ENCODE data around the gene LIPG.
"Not testable (repeated sequence)": the region's sequence is repeated elsewhere in the genome, so short reads cannot be mapped to it uniquely, and the experiment has no call there.

The LIPG gene

GRCh38 chr18:49546719-49547273 lies 15.1 kb upstream of the LIPG start:
- no peak for DNase-seq

GRCh38 chr18:49547701-49548100 lies 14.2 kb upstream of the LIPG start:
- no peak for DNase-seq

- no peak for DNase-seq
Measured at GRCh38 chr18:49548229-49548636, 13.6 kb upstream of the LIPG start.

DNA sequence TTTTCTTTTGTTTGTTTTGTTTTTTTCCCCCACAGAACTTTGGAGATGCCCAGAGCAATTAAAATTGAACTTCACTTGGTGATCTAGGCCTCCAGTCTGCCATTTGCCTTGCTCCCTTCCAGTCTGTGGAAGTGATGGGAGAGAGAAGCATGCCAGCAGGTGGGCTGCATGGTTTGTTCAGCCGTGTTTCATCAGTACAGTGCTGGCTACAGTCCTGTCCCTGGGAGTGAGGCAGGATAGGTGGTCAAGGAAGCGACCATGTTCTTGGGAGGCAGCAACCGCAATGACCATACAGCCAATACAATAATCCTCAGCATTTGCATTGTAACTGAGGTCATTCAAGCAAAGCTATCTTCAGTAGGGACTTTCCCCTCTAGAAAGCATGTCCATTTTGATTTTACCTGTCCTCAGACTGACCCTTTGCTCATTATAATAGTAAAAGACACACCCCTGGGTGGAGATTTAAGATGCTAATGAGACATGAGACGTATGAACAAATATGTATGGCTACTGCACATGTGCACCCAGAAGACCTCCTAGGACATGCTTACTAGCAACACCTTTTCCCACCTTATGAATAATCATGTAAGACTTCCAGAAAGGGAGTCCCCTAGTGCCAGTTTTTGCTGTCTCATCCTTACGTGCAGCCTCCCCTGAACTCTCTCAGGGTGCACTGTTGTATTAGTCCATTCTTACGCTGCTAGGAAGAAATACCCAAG lies 11.1 kb upstream of the LIPG start:
- DNase-seq, result no peak

DNA sequence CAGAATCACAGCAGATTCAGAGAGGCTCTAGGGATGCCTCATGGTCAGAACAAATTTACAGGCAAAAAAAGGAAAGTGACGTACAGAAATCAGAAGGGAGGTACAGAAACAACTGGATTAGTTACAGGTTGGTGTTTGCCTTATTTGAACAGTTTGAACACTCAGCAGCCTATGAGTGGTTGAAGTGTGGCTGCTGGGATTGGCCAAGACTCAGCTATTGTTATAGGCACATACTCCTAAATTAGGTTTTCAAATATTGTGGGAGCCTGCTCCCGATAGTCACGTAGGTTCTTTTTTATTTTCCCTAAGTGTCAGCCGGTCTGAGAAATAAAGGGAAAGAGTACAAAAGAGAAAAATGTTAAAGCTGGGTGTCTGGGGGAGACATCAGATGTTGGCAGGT lies 8.9 kb upstream of the LIPG start:
- DNase-seq, result no peak

DNA sequence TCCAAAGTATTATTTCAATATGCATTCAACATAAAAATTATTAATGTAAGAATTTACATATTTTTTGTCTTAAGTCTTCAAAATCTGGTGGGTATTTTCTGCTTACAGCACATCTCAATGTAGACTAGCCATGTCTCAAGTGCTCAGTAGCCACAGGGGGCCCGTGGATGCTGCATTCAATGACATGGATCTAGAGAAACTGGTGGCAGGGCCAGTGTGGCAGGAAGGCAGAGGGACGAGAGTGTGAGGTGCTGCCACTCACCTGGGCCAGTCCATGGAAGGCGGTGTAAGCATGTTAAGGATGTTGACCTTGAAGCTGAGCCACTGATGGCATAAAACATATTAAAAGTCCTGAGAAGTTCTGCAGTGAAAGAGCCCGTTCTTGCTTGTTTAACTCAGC lies 6.2 kb upstream of the LIPG start:
- DNase-seq, result no peak

GRCh38 chr18:49558356-49558755 lies 3.5 kb upstream of the LIPG start:
- no peak for DNase-seq

- DNase-seq, result not testable (repeated sequence)
Measured at GRCh38 chr18:49559326-49559931, 2.4 kb upstream of the LIPG start.

DNA sequence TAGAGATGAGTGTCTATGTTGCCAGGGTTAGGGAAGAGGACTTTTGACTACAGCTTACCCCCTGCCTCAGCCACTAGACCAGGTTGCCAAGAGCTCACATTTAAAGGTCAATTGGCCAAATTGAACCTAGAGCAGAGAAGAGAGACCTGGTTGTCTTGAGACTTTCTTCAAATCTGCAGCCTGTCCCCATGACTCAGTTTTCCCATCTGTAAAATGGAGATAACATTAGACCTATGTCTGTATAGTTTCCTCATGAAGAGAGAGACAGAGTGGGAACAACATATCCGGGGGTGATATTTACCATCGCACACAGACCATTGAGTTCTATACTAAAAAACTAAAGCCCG lies 1.6 kb upstream of the LIPG start:
- DNase-seq, result no peak

GRCh38 chr18:49560624-49561288 lies 1.1 kb upstream of the LIPG start:
- DNase-seq, result no peak

- no peak for DNase-seq
Measured at GRCh38 chr18:49562481-49563129, 748 bp downstream of the LIPG start.

DNA sequence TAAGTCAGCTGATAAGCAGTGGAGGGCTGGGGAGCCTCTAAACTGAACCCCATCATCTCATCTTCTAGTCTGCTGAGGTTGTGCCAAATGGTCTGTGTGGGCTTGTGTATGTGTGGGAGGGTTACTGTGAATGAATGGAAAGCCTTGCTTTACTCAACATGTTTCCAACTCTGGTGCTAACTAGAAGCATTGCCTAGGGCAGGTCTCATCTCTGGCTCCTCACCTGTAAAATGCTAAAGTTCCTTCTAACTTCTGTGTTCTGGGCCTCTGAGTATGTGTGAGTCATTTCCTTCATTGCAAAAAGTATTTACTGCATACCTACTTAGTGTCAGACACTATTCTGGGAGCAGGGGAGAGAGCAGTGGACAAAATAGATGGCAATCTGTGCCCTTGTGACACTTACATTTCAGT lies 1.3 kb downstream of the LIPG start:
- DNase-seq, result no peak

- no peak for DNase-seq
Measured at GRCh38 chr18:49563701-49564517, 2.1 kb downstream of the LIPG start.

DNA sequence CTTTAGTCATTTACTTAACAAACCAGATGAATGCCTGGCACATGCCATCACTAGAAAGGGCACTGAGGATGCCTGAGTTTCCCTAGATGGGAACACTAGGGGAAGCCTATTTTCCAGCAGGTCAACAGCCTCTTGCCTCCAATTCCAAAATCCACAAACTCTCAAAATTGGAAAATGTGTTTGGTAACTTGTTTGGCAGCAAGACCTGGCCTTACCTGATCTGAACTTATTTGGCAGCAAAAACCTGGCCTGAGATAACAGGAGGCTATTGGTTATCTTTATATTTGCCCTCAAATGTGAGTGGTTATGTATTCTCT lies 2.6 kb downstream of the LIPG start:
- DNase-seq, result no peak

- no peak for DNase-seq
Measured at GRCh38 chr18:49565101-49565500, 3.2 kb downstream of the LIPG start.

DNA sequence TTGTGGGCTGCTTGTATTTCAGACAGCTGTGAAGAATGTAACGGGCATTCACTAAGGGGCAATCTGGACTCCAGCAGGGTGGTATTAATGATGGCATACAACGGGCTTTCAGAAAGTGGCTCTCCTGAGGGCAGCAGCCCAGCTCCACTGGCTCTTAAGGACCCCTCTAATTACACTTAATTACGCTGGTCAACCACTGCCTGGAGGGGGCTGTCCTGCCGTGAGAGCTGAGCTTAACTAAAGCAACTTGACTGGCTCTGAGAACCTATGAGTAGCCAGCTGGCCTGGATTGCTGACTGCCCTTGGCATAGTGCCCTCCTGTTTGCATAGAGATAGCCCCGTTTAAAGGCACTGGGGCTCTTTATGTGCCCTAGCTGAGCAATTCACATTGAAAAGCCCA lies 3.8 kb downstream of the LIPG start:
- no peak for DNase-seq

DNA sequence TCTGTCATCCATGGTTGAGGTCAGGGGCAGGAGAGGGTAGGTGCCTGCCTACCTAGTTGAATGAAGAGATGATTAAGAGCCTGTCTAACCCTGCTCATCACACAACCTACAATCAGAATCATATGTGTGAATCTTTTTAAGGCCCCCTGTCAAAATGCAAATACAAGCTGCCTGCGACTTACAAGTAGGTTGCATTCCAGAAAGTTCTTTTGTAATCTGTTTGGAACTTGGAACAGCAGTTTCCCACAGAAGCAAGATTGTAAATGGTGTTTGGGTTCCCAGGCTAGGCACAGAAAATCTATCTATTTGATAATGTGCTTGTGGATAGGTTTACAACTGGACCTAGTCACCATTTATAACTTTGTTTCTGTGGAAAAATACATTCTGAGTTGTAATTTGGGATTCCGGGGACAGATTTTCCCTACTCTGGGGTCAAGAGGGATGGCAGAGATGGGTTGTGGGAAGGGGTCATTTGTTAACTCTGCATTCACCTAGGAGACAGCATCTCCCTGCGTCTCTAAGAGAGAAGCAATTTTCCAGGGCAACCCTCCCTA lies 4.4 kb downstream of the LIPG start:
- DNase-seq, result no peak

- DNase-seq, result no peak
Measured at GRCh38 chr18:49566985-49567384, 5.1 kb downstream of the LIPG start.

DNA sequence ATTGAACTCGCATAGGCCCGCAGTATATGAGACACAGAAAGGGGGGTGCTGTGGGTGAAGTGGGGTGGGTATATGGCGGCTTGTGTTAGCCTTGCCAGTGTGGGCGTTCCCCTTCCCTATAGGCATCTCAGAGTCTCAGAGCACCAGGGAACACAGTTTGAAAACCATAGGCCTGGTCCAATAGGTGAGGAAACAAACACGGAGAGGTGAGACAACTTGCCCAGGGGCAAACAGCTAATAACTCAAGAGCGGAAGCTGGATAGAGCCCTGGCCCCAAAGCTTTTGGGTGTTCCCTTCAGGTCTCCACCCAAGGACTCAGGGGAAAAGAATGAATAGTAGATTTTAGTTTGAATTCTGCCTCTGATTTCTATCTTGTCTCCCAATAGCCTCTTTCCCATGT lies 7.9 kb downstream of the LIPG start:
- DNase-seq, result no peak

DNA sequence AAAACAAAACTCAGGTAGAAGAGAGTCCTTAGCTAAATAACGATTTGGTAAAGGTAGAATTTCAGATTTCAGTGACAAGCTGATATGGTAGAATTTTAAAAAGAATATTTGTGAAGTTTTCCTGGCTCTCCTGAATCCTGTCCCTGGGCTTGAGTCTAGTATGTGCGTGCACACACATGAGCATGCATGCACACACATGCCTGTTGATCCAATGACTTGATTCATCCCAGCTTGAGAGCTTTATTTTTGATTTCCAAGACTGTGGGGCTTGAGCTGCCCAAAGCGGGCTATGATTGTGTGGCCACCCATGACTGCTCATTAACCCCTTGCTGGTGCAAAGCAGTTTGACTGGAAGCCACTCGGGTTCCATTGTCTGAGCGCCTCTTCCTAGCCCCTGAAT lies 9.0 kb downstream of the LIPG start:
- no peak for DNase-seq

- DNase-seq, result no peak
Measured at GRCh38 chr18:49572611-49573345, 10.9 kb downstream of the LIPG start.

- no peak for DNase-seq
Measured at GRCh38 chr18:49573835-49574234, 12.0 kb downstream of the LIPG start.
